Activated CD8-positive, alpha-beta memory T cell treated with anti-CD3 and anti-CD28 coated beads, Interleukin-2, amount 10 ng/mL, durations not matched to agents 7 days and 5 days (primary cell): ENCODE measurements around the gene AAK1. TPM values are rescaled to one million over a fixed set of nuclear protein-coding genes. Genes with fewer than 3 reads are reported as not detected.

Experiments
- ATAC-seq: fragments of 150-1000 bp; cut with Tn5 transposase; one replicate; pipeline ENCODE4 v1.10.0; 2021; ENCODE audit warnings: moderate library complexity
- CTCF ChIA-PET: fragments of 350-600 bp; sonication (Branson Sonifier 250); formaldehyde crosslinking; loops from one replicate; lab custom pipeline; 2021; ENCODE audit warnings: antibody characterized with exemption; lab: Charles Lee
- DNase-seq: peaks from one replicate; pipeline ENCODE4 v3.0.0-alpha.2; 2020
- H3K27ac Mint-ChIP-seq: one replicate; pipeline ENCODE4 v1.8.0; 2021; ENCODE audit warnings: mild to moderate bottlenecking, mixed read lengths
- H3K27me3 Mint-ChIP-seq: one replicate; pipeline ENCODE4 v1.8.0; 2021; ENCODE audit warnings: mixed read lengths
- H3K36me3 Mint-ChIP-seq: one replicate; pipeline ENCODE4 v1.8.0; 2021; ENCODE audit warnings: mild to moderate bottlenecking, mixed read lengths
- H3K4me1 Mint-ChIP-seq: one replicate; pipeline ENCODE4 v1.8.0; 2021; ENCODE audit warnings: mixed read lengths
- H3K4me3 Mint-ChIP-seq: one replicate; pipeline ENCODE4 v1.8.0; 2021; ENCODE audit warnings: mild to moderate bottlenecking, moderate library complexity, mixed read lengths
- H3K9me3 Mint-ChIP-seq: one replicate; pipeline ENCODE4 v1.8.0; 2022; ENCODE audit warnings: low read depth, mixed read lengths
- total RNA-seq, 2 experiments: library from RNA; stranded (reverse); gene quantifications; one replicate each; pipeline ENCODE4 v1.2.3, GENCODE V29; 2021

The AAK1 gene
- total RNA-seq, 2 experiments from 2014 or later = 94.0 to 99.5 TPM

GRCh38 chr2:69471793-69472192, 171.7 kb downstream of the AAK1 start:
- Mint-ChIP-seq H3K4me3 (no peak overlapping the region), H3K9me3 (no peaks in the 10 kb centered on the region), H3K27me3 (no peaks in the 10 kb centered on the region), H3K36me3 (peaks cover 36% of the 10 kb centered on the region), H3K27ac (no peak overlapping the region), H3K4me1 (peaks cover 23% of the 10 kb centered on the region)
- no peak for DNase-seq
- CTCF ChIA-PET = no interaction called here
- ATAC-seq = no peak

GRCh38 chr2:69470911-69471310, 172.6 kb downstream of the AAK1 start:
- no peaks in the 10 kb centered on the region for H3K9me3 Mint-ChIP-seq
- no peak overlapping the region for H3K4me3 Mint-ChIP-seq
- H3K36me3 Mint-ChIP-seq = peaks cover 38% of the 10 kb centered on the region
- no peak for ATAC-seq
- no peaks in the 10 kb centered on the region for H3K27me3 Mint-ChIP-seq
- H3K4me1 Mint-ChIP-seq = peaks cover 19% of the 10 kb centered on the region
- DNase-seq = no peak
- no peak overlapping the region for H3K27ac Mint-ChIP-seq
- CTCF ChIA-PET = no interaction called here

GRCh38 chr2:69469784-69470183, 173.8 kb downstream of the AAK1 start:
- H3K4me1 Mint-ChIP-seq = peaks cover 10% of the 10 kb centered on the region
- no peak for DNase-seq
- CTCF ChIA-PET = no interaction called here
- H3K4me3 Mint-ChIP-seq = no peak overlapping the region
- H3K9me3 Mint-ChIP-seq = no peaks in the 10 kb centered on the region
- H3K27me3 Mint-ChIP-seq = no peaks in the 10 kb centered on the region
- no peak for ATAC-seq
- H3K36me3 Mint-ChIP-seq = peaks cover 40% of the 10 kb centered on the region
- no peak overlapping the region for H3K27ac Mint-ChIP-seq

- no peak overlapping the region for H3K4me3 Mint-ChIP-seq
- H3K4me1 Mint-ChIP-seq = peaks cover 10% of the 10 kb centered on the region
- CTCF ChIA-PET = interaction anchor here (0.9 to 1.1 kb wide), 2 partner anchors 40 to 52 kb away, joined by 3 read pairs; no protein-coding TSS in a partner anchor
- DNase-seq = no peak
- H3K9me3 Mint-ChIP-seq = no peaks in the 10 kb centered on the region
- ATAC-seq = no peak
- no peak overlapping the region for H3K27ac Mint-ChIP-seq
- no peaks in the 10 kb centered on the region for H3K27me3 Mint-ChIP-seq
- peaks cover 41% of the 10 kb centered on the region for H3K36me3 Mint-ChIP-seq
These were observed 174.2 kb downstream of the AAK1 start for GRCh38 chr2:69469375-69469774.

GRCh38 chr2:69466728-69467127, 176.8 kb downstream of the AAK1 start:
- Mint-ChIP-seq H3K27ac (no peak overlapping the region), H3K9me3 (no peaks in the 10 kb centered on the region), H3K27me3 (no peaks in the 10 kb centered on the region), H3K36me3 (peaks cover 47% of the 10 kb centered on the region), H3K4me3 (no peak overlapping the region), H3K4me1 (peaks cover 10% of the 10 kb centered on the region)
- CTCF ChIA-PET = interaction anchor here (0.9 kb wide), 1 partner anchor 9 kb away, joined by 3 read pairs; no protein-coding TSS in a partner anchor
- peak; percentile 58 for DNase-seq
- peak; percentile 57 for ATAC-seq

GRCh38 chr2:69465513-69466456, 177.8 kb downstream of the AAK1 start:
- H3K27ac Mint-ChIP-seq = no peak overlapping the region
- DNase-seq = no peak
- H3K27me3 Mint-ChIP-seq = no peaks in the 10 kb centered on the region
- ATAC-seq = no peak
- no peaks in the 10 kb centered on the region for H3K9me3 Mint-ChIP-seq
- CTCF ChIA-PET = interaction anchor here (0.8 kb wide), 2 partner anchors 10 to 249 kb away, joined by 3 to 4 read pairs; no protein-coding TSS in a partner anchor
- H3K4me3 Mint-ChIP-seq = no peak overlapping the region
- H3K36me3 Mint-ChIP-seq = peaks cover 46% of the 10 kb centered on the region
- H3K4me1 Mint-ChIP-seq = peaks cover 10% of the 10 kb centered on the region

GRCh38 chr2:69464575-69464974, 179.0 kb downstream of the AAK1 start:
- H3K9me3 Mint-ChIP-seq = no peaks in the 10 kb centered on the region
- DNase-seq (no peak), ATAC-seq (no peak)
- H3K27ac Mint-ChIP-seq = no peak overlapping the region
- CTCF ChIA-PET = no interaction called here
- peaks cover 10% of the 10 kb centered on the region for H3K4me1 Mint-ChIP-seq
- no peaks in the 10 kb centered on the region for H3K27me3 Mint-ChIP-seq
- no peak overlapping the region for H3K4me3 Mint-ChIP-seq
- peaks cover 37% of the 10 kb centered on the region for H3K36me3 Mint-ChIP-seq

- Mint-ChIP-seq H3K9me3 (no peaks in the 10 kb centered on the region), H3K36me3 (peaks cover 31% of the 10 kb centered on the region), H3K4me3 (no peak overlapping the region), H3K4me1 (peaks cover 10% of the 10 kb centered on the region), H3K27me3 (no peaks in the 10 kb centered on the region), H3K27ac (no peak overlapping the region)
- no peak for ATAC-seq
- CTCF ChIA-PET = interaction anchor here (0.8 to 1.2 kb wide), 3 partner anchors 10 to 87 kb away, joined by 3 read pairs; no protein-coding TSS in a partner anchor
- no peak for DNase-seq
These were observed 180.8 kb downstream of the AAK1 start for GRCh38 chr2:69462780-69463179.

- Mint-ChIP-seq H3K4me3 (no peak overlapping the region), H3K9me3 (no peaks in the 10 kb centered on the region), H3K36me3 (peaks cover 25% of the 10 kb centered on the region), H3K27ac (no peak overlapping the region), H3K4me1 (no peaks in the 10 kb centered on the region), H3K27me3 (no peaks in the 10 kb centered on the region)
- CTCF ChIA-PET = no interaction called here
- no peak for DNase-seq
- no peak for ATAC-seq
These were observed 182.1 kb downstream of the AAK1 start for GRCh38 chr2:69461404-69461803.

- peaks cover 11% of the 10 kb centered on the region for H3K36me3 Mint-ChIP-seq
- H3K4me3 Mint-ChIP-seq = no peak overlapping the region
- H3K27me3 Mint-ChIP-seq = peaks cover 7% of the 10 kb centered on the region
- no peak overlapping the region for H3K27ac Mint-ChIP-seq
- no peaks in the 10 kb centered on the region for H3K4me1 Mint-ChIP-seq
- DNase-seq (no peak), ATAC-seq (no peak)
- no peaks in the 10 kb centered on the region for H3K9me3 Mint-ChIP-seq
- CTCF ChIA-PET = interaction anchor here (1.1 kb wide), 1 partner anchor 23 kb away, joined by 4 read pairs; the partner anchor contains the start of gene NFU1
These were observed 183.6 kb downstream of the AAK1 start for GRCh38 chr2:69459936-69460335.

- Mint-ChIP-seq H3K4me3 (no peak overlapping the region), H3K27me3 (peaks cover 20% of the 10 kb centered on the region), H3K9me3 (no peaks in the 10 kb centered on the region), H3K36me3 (peaks cover 3% of the 10 kb centered on the region), H3K4me1 (peaks cover 13% of the 10 kb centered on the region), H3K27ac (no peak overlapping the region)
- DNase-seq (no peak), ATAC-seq (no peak)
- CTCF ChIA-PET = no interaction called here
These were observed 186.5 kb downstream of the AAK1 start for GRCh38 chr2:69456950-69457445.

- DNase-seq = no peak
- no peak overlapping the region for H3K27ac Mint-ChIP-seq
- CTCF ChIA-PET = no interaction called here
- H3K36me3 Mint-ChIP-seq = no peaks in the 10 kb centered on the region
- no peak for ATAC-seq
- H3K9me3 Mint-ChIP-seq = no peaks in the 10 kb centered on the region
- no peak overlapping the region for H3K4me3 Mint-ChIP-seq
- peaks cover 13% of the 10 kb centered on the region for H3K4me1 Mint-ChIP-seq
- H3K27me3 Mint-ChIP-seq = peaks cover 20% of the 10 kb centered on the region
These were observed 187.4 kb downstream of the AAK1 start for GRCh38 chr2:69456154-69456553.

- Mint-ChIP-seq H3K36me3 (no peaks in the 10 kb centered on the region), H3K9me3 (no peaks in the 10 kb centered on the region), H3K4me1 (peaks cover 13% of the 10 kb centered on the region), H3K4me3 (no peak overlapping the region), H3K27me3 (peaks cover 26% of the 10 kb centered on the region), H3K27ac (no peak overlapping the region)
- no peak for DNase-seq
- CTCF ChIA-PET = no interaction called here
- no peak for ATAC-seq
These were observed 188.6 kb downstream of the AAK1 start for GRCh38 chr2:69454976-69455375.
